ENCODE data around the gene RABL2A. TPM values are rescaled to one million over a fixed set of nuclear protein-coding genes. Genes with fewer than 3 reads are reported as not detected.
"Not testable (repeated sequence)": the region's sequence is repeated elsewhere in the genome, so short reads cannot be mapped to it uniquely, and the experiment has no call there.

RABL2A gene
- total RNA-seq, 1 experiment from 2014 or later: 15.2 TPM

- H3K4me3 ChIP-seq (ENCODE audit: low read depth, low read length); H3K27me3 Mint-ChIP-seq (ENCODE audit: insufficient read depth, unreplicated experiment); H3K27me3 ChIP-seq (replicated peaks; ENCODE audit: control insufficient read depth, insufficient read depth, low read length); H3K9me3 Mint-ChIP-seq (ENCODE audit: unreplicated experiment); DNase-seq; H3K9me3 ChIP-seq; intact Hi-C loops (cut with micrococcal nuclease; ENCODE audit: unreplicated experiment); CTCF ChIA-PET; H3K4me1 ChIP-seq; H3K4me3 Mint-ChIP-seq (ENCODE audit: unreplicated experiment); H3K27ac Mint-ChIP-seq (ENCODE audit: unreplicated experiment); BruUV-seq (replicated peaks); H3K4me1 Mint-ChIP-seq (ENCODE audit: low read depth, unreplicated experiment); H3K36me3 ChIP-seq (ENCODE audit: control insufficient read depth, insufficient read depth, low read length); POLR2A ChIA-PET: not testable (repeated sequence)
- H3K36me3 Mint-ChIP-seq (ENCODE audit: insufficient read depth, unreplicated experiment): peaks cover 11% of the 10 kb centered on the region
Measured at GRCh38 chr2:113632849-113633345, 5.8 kb downstream of the RABL2A start.

GRCh38 chr2:113635358-113635757 is 8.3 kb downstream of the RABL2A start:
- DNase-seq; H3K9me3 Mint-ChIP-seq (ENCODE audit: unreplicated experiment); H3K4me1 Mint-ChIP-seq (ENCODE audit: low read depth, unreplicated experiment); H3K4me3 Mint-ChIP-seq (ENCODE audit: unreplicated experiment); BruUV-seq (replicated peaks); H3K9me3 ChIP-seq; H3K36me3 ChIP-seq (ENCODE audit: control insufficient read depth, insufficient read depth, low read length); H3K27ac Mint-ChIP-seq (ENCODE audit: unreplicated experiment); CTCF ChIA-PET; H3K27me3 ChIP-seq (replicated peaks; ENCODE audit: control insufficient read depth, insufficient read depth, low read length); H3K4me3 ChIP-seq (ENCODE audit: low read depth, low read length); H3K4me1 ChIP-seq; H3K27me3 Mint-ChIP-seq (ENCODE audit: insufficient read depth, unreplicated experiment); intact Hi-C loops (cut with micrococcal nuclease; ENCODE audit: unreplicated experiment); POLR2A ChIA-PET: not testable (repeated sequence)
- H3K36me3 Mint-ChIP-seq (ENCODE audit: insufficient read depth, unreplicated experiment): peaks cover 11% of the 10 kb centered on the region

- H3K4me3 ChIP-seq (ENCODE audit: low read depth, low read length); intact Hi-C loops (cut with micrococcal nuclease; ENCODE audit: unreplicated experiment); DNase-seq; H3K4me3 Mint-ChIP-seq (ENCODE audit: unreplicated experiment); BruUV-seq (replicated peaks); H3K9me3 Mint-ChIP-seq (ENCODE audit: unreplicated experiment); H3K27me3 Mint-ChIP-seq (ENCODE audit: insufficient read depth, unreplicated experiment); POLR2A ChIA-PET; CTCF ChIA-PET; H3K36me3 ChIP-seq (ENCODE audit: control insufficient read depth, insufficient read depth, low read length); H3K4me1 Mint-ChIP-seq (ENCODE audit: low read depth, unreplicated experiment); H3K27me3 ChIP-seq (replicated peaks; ENCODE audit: control insufficient read depth, insufficient read depth, low read length); H3K4me1 ChIP-seq; H3K9me3 ChIP-seq; H3K27ac Mint-ChIP-seq (ENCODE audit: unreplicated experiment): not testable (repeated sequence)
- peaks cover 11% of the 10 kb centered on the region for H3K36me3 Mint-ChIP-seq (ENCODE audit: insufficient read depth, unreplicated experiment)
Measured at GRCh38 chr2:113636226-113636625, 9.2 kb downstream of the RABL2A start.

GRCh38 chr2:113638084-113638483 is 11.0 kb downstream of the RABL2A start:
- H3K27me3 Mint-ChIP-seq (ENCODE audit: insufficient read depth, unreplicated experiment); BruUV-seq (replicated peaks); DNase-seq; H3K27me3 ChIP-seq (replicated peaks; ENCODE audit: control insufficient read depth, insufficient read depth, low read length); POLR2A ChIA-PET; H3K36me3 ChIP-seq (ENCODE audit: control insufficient read depth, insufficient read depth, low read length); H3K9me3 Mint-ChIP-seq (ENCODE audit: unreplicated experiment); H3K4me1 ChIP-seq; CTCF ChIA-PET; H3K4me3 Mint-ChIP-seq (ENCODE audit: unreplicated experiment); H3K4me3 ChIP-seq (ENCODE audit: low read depth, low read length); intact Hi-C loops (cut with micrococcal nuclease; ENCODE audit: unreplicated experiment); H3K27ac Mint-ChIP-seq (ENCODE audit: unreplicated experiment); H3K9me3 ChIP-seq; H3K4me1 Mint-ChIP-seq (ENCODE audit: low read depth, unreplicated experiment): not testable (repeated sequence)
- peaks cover 11% of the 10 kb centered on the region for H3K36me3 Mint-ChIP-seq (ENCODE audit: insufficient read depth, unreplicated experiment)

- H3K4me1 ChIP-seq; intact Hi-C loops (cut with micrococcal nuclease; ENCODE audit: unreplicated experiment); H3K4me3 ChIP-seq (ENCODE audit: low read depth, low read length); BruUV-seq (replicated peaks); POLR2A ChIA-PET; DNase-seq; H3K9me3 Mint-ChIP-seq (ENCODE audit: unreplicated experiment); H3K27me3 Mint-ChIP-seq (ENCODE audit: insufficient read depth, unreplicated experiment); H3K27ac Mint-ChIP-seq (ENCODE audit: unreplicated experiment); H3K4me1 Mint-ChIP-seq (ENCODE audit: low read depth, unreplicated experiment); H3K9me3 ChIP-seq; H3K36me3 ChIP-seq (ENCODE audit: control insufficient read depth, insufficient read depth, low read length); CTCF ChIA-PET; H3K4me3 Mint-ChIP-seq (ENCODE audit: unreplicated experiment); H3K36me3 Mint-ChIP-seq (ENCODE audit: insufficient read depth, unreplicated experiment); H3K27me3 ChIP-seq (replicated peaks; ENCODE audit: control insufficient read depth, insufficient read depth, low read length): not testable (repeated sequence)
Measured at GRCh38 chr2:113646217-113646616, 19.2 kb downstream of the RABL2A start.

- H3K27me3 ChIP-seq (replicated peaks; ENCODE audit: control insufficient read depth, insufficient read depth, low read length); H3K4me3 Mint-ChIP-seq (ENCODE audit: unreplicated experiment); intact Hi-C loops (cut with micrococcal nuclease; ENCODE audit: unreplicated experiment); H3K36me3 ChIP-seq (ENCODE audit: control insufficient read depth, insufficient read depth, low read length); H3K9me3 Mint-ChIP-seq (ENCODE audit: unreplicated experiment); CTCF ChIA-PET; H3K4me3 ChIP-seq (ENCODE audit: low read depth, low read length); BruUV-seq (replicated peaks); POLR2A ChIA-PET; H3K4me1 Mint-ChIP-seq (ENCODE audit: low read depth, unreplicated experiment); DNase-seq; H3K9me3 ChIP-seq; H3K27ac Mint-ChIP-seq (ENCODE audit: unreplicated experiment); H3K27me3 Mint-ChIP-seq (ENCODE audit: insufficient read depth, unreplicated experiment); H3K36me3 Mint-ChIP-seq (ENCODE audit: insufficient read depth, unreplicated experiment); H3K4me1 ChIP-seq: not testable (repeated sequence)
Measured at GRCh38 chr2:113650834-113651815, 24.1 kb downstream of the RABL2A start.

- H3K4me3 ChIP-seq (ENCODE audit: low read depth, low read length); H3K36me3 ChIP-seq (ENCODE audit: control insufficient read depth, insufficient read depth, low read length); H3K27me3 Mint-ChIP-seq (ENCODE audit: insufficient read depth, unreplicated experiment); H3K27me3 ChIP-seq (replicated peaks; ENCODE audit: control insufficient read depth, insufficient read depth, low read length); CTCF ChIA-PET; intact Hi-C loops (cut with micrococcal nuclease; ENCODE audit: unreplicated experiment); H3K9me3 Mint-ChIP-seq (ENCODE audit: unreplicated experiment); H3K4me3 Mint-ChIP-seq (ENCODE audit: unreplicated experiment); H3K4me1 Mint-ChIP-seq (ENCODE audit: low read depth, unreplicated experiment); BruUV-seq (replicated peaks); H3K36me3 Mint-ChIP-seq (ENCODE audit: insufficient read depth, unreplicated experiment); H3K27ac Mint-ChIP-seq (ENCODE audit: unreplicated experiment); H3K9me3 ChIP-seq; H3K4me1 ChIP-seq; POLR2A ChIA-PET; DNase-seq: not testable (repeated sequence)
Measured at GRCh38 chr2:113652599-113652998, 25.5 kb downstream of the RABL2A start.
